GM12878 (cell line): ENCODE measurements around the gene EFNA4. TPM values are rescaled to one million over a fixed set of nuclear protein-coding genes. Genes with fewer than 3 reads are reported as not detected.
A peak's percentile ranks its signal among the peaks of the same experiment; 100 is the strongest.

Source experiments
- ATF2 ChIP-seq: IDR thresholded peaks from 2 replicates; pipeline ENCODE4 v1.6.1; 2012; ENCODE audit warnings: low read length, inconsistent platforms
- BHLHE40 ChIP-seq, 2 experiments: fragments of 450-650 bp in 1 of 2; IDR thresholded peaks; 2 replicates each; pipeline ENCODE4 v1.6.1; 2011 to 2017; ENCODE audit warnings: low read depth in 2 of 2, borderline replicate concordance in 1 of 2, improper control_type of control experiment in 1 of 2, low read length in 1 of 2, mild to moderate bottlenecking in 1 of 2
- CHD2 ChIP-seq: IDR thresholded peaks from 2 replicates; pipeline ENCODE4 v1.6.1; 2011; ENCODE audit warnings: low read depth, low read length, improper control_type of control experiment, borderline replicate concordance
- CREB1 ChIP-seq: IDR thresholded peaks from 2 replicates; pipeline ENCODE4 v1.6.1; 2012; ENCODE audit warnings: low read depth, mild to moderate bottlenecking, inconsistent platforms
- EED ChIP-seq: sonication (generic); IDR thresholded peaks from 2 replicates; pipeline ENCODE4 v1.6.1; 2016; ENCODE audit warnings: antibody characterized with exemption, low read depth
- EP300 ChIP-seq, 2 experiments: fragments of 150-350 bp in 1 of 2; IDR thresholded peaks; 2 replicates each; pipeline ENCODE4 v1.6.1; 2011 to 2012; ENCODE audit warnings: low read depth in 2 of 2, low read length in 2 of 2, borderline replicate concordance in 1 of 2, improper control_type of control experiment in 1 of 2, inconsistent platforms in 1 of 2; ENCODE audit not compliant: control insufficient read depth in 1 of 2
- FOS ChIP-seq: IDR thresholded peaks from 3 replicates; pipeline ENCODE4 v1.6.1; 2011; ENCODE audit warnings: borderline replicate concordance; ENCODE audit not compliant: insufficient read length; ENCODE audit errors: extremely low read depth
- HCFC1 ChIP-seq: fragments of 150-350 bp; IDR thresholded peaks from 2 replicates; pipeline ENCODE4 v1.6.1; 2014; ENCODE audit warnings: low read length
- IKZF1 ChIP-seq: fragments of 450-650 bp; conservative IDR thresholded peaks from 2 replicates; pipeline ENCODE4 v1.6.1; 2017; ENCODE audit warnings: antibody characterized with exemption, mild to moderate bottlenecking
- MYC ChIP-seq: IDR thresholded peaks from 2 replicates; pipeline ENCODE4 v1.6.1; 2011; ENCODE audit warnings: mild to moderate bottlenecking, low read length, moderate library complexity, inconsistent platforms; ENCODE audit not compliant: insufficient read depth, insufficient replicate concordance, insufficient read length, severe bottlenecking
- NR2F1 ChIP-seq: fragments of 450-650 bp; conservative IDR thresholded peaks from 2 replicates; pipeline ENCODE4 v1.6.1; 2017; ENCODE audit warnings: mild to moderate bottlenecking
- RELA ChIP-seq: fragments of 450-650 bp; IDR thresholded peaks from 2 replicates; pipeline ENCODE4 v1.8.0; 2014; ENCODE audit warnings: borderline replicate concordance; ENCODE audit not compliant: partially characterized antibody
- RUNX3 ChIP-seq: IDR thresholded peaks from 2 replicates; pipeline ENCODE4 v1.6.1; 2012; ENCODE audit warnings: low read length, inconsistent platforms
- SMAD5 ChIP-seq: IDR thresholded peaks from 2 replicates; pipeline ENCODE4 v1.6.1; 2016; ENCODE audit warnings: antibody characterized with exemption, low read depth
- TCF3 ChIP-seq: IDR thresholded peaks from 2 replicates; pipeline ENCODE4 v1.6.1; 2012; ENCODE audit warnings: low read depth, mild to moderate bottlenecking, low read length, borderline replicate concordance; ENCODE audit not compliant: insufficient read depth
- TCF7 ChIP-seq: IDR thresholded peaks from 2 replicates; pipeline ENCODE4 v1.6.1; 2014; ENCODE audit warnings: antibody characterized with exemption, borderline replicate concordance
- USF2 ChIP-seq: IDR thresholded peaks from 2 replicates; pipeline ENCODE4 v1.6.1; 2011; ENCODE audit warnings: low read depth, low read length, improper control_type of control experiment, borderline replicate concordance
- ZBTB40 ChIP-seq: fragments of 450-650 bp; IDR thresholded peaks from 2 replicates; pipeline ENCODE4 v1.6.1; 2016; ENCODE audit warnings: mild to moderate bottlenecking, moderate library complexity, borderline replicate concordance
- ZNF622 ChIP-seq: fragments of 450-650 bp; IDR thresholded peaks from 2 replicates; pipeline ENCODE4 v1.6.1; 2017; ENCODE audit warnings: mild to moderate bottlenecking, inconsistent platforms
- polyA plus RNA-seq, 11 experiments: library from polyadenylated mRNA; depleted of rRNA in 4 of 11; unstranded in 6 of 11; stranded (reverse) in 5 of 11; fragments of >200 nt; fragmentation: Nextera tagmentation in 4 of 11; fragmentation: Illumina TruSeq in 1 of 11; extraction: Ambion mirVana in 4 of 11; extraction: Trizol in 1 of 11; gene quantifications; 1 replicate in 1 of 11; 2 replicates in 10 of 11; pipeline versions ENCODE4 v1.2.1 to v1.2.3, GENCODE V29; 2011 to 2016; ENCODE audit warnings: inconsistent platforms in 2 of 11, missing spikeins in 2 of 11, low read depth in 1 of 11
- total RNA-seq, 4 experiments: library from RNA; depleted of rRNA in 3 of 4; stranded (reverse); fragments of >200 nt in 3 of 4; fragmentation: Illumina TruSeq in 1 of 4; extraction: Trizol in 1 of 4; gene quantifications; 2 replicates each; pipeline versions ENCODE4 v1.2.1 to v1.2.3, GENCODE V29; 2013 to 2021

Gene EFNA4
- total and polyA plus RNA-seq, 10 of the 15 experiments (the other 5 are each of a cell fraction or from before 2014, with no cell fraction given), result 0.52 to 14.1 (median 4.8) TPM

- TF ChIP-seq FOS (no peak), ZBTB40 (no peak), TCF7 (no peak), SMAD5 (no peak), HCFC1 (no peak), CHD2 (0 out of 2 replicates have a peak, but pooled peaks have one; percentile 7), TCF3 (no peak), BHLHE40 (IDR thresholded peaks at IDR 0.05; ENCODE audit: borderline replicate concordance in 1 of 2, low read depth in 2 of 2, low read length in 1 of 2) (peak; percentile 30 to 76; a peak in 2 of 4 replicates), NR2F1 (no peak), RELA (no peak), CREB1 (no peak), RUNX3 (no peak), ATF2 (no peak), EP300 (IDR thresholded peaks at IDR 0.05; ENCODE audit: borderline replicate concordance in 1 of 2, control insufficient read depth in 1 of 2, low read depth in 2 of 2, low read length in 2 of 2) (no peak), IKZF1 (peak; percentile 90), USF2 (no peak), EED (peak; percentile 74; the same call in 1 of the 2 replicates), ZNF622 (no peak), MYC (no peak)
These were observed 12.8 kb upstream of the EFNA4 start, which contains the start of gene ADAM15 (continued) for GRCh38 chr1:155050560-155051341.
